Measurements from ENCODE around the gene CYP4F8. TPM values are rescaled to one million over a fixed set of nuclear protein-coding genes. Genes with fewer than 3 reads are reported as not detected.

The CYP4F8 gene
- total RNA-seq, 1 donor from 2014 or later: not detected

DNA sequence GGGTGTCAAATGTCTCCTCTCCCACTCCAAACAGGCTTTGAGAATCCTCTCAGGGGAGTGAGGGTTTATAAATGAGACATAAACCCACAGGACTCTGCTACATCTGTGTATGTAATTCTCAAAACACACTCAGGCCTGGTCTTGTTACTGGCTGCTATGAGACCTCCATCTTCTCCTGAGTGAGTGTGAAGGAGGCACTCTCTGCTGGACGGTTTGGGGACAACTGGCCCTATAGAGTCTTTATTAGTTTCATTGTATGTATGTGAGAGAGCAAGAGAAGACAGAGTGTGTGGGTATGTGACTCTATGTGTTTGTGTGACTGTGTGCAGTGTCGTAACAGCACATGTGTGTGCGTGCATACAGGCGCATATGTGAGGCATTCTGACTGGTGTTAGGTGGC, 48.2 kb downstream of the CYP4F8 start:
- TF ChIP-seq, protein P1, sequence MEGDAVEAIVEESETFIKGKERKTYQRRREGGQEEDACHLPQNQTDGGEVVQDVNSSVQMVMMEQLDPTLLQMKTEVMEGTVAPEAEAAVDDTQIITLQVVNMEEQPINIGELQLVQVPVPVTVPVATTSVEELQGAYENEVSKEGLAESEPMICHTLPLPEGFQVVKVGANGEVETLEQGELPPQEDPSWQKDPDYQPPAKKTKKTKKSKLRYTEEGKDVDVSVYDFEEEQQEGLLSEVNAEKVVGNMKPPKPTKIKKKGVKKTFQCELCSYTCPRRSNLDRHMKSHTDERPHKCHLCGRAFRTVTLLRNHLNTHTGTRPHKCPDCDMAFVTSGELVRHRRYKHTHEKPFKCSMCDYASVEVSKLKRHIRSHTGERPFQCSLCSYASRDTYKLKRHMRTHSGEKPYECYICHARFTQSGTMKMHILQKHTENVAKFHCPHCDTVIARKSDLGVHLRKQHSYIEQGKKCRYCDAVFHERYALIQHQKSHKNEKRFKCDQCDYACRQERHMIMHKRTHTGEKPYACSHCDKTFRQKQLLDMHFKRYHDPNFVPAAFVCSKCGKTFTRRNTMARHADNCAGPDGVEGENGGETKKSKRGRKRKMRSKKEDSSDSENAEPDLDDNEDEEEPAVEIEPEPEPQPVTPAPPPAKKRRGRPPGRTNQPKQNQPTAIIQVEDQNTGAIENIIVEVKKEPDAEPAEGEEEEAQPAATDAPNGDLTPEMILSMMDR (IDR thresholded peaks at IDR 0.05): no peak
- peaks cover 29% of the 10 kb centered on the region for H3K27me3 Mint-ChIP-seq
- H3K36me3 Mint-ChIP-seq (ENCODE audit: low read depth): no peaks in the 10 kb centered on the region
- H3K27ac Mint-ChIP-seq: no peak overlapping the region
- ATAC-seq (ENCODE audit: low read depth): no peak
- ChIA-PET POLR2A (no interaction called here), CTCF (no interaction called here)
- no peaks in the 10 kb centered on the region for H3K9me3 Mint-ChIP-seq
- H3K4me1 Mint-ChIP-seq: no peaks in the 10 kb centered on the region
- no peak overlapping the region for H3K4me3 Mint-ChIP-seq
- no peak for DNase-seq
- intact Hi-C loops (cut with micrococcal nuclease): no loop called here

DNA sequence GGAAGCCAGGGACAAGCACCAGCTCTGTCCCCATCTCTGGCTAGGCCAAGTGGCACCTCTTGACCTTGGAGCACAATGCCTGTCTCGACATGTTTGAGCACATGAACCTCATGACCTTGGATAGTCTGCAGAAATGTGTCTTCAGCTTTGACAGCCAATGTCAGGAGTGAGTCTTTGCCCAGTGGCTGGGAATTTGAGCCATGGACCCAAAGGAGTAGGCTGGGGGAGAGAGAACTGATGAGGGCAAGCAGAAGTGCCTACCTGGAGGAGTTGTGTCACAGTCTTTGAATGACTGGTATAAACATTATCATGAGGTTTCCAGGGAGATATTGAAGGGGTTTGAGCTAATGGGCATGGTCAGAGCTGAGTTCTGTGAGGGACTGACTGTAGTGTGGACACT, 51.2 kb downstream of the CYP4F8 start:
- no peak overlapping the region for H3K4me3 Mint-ChIP-seq
- peaks cover 23% of the 10 kb centered on the region for H3K27me3 Mint-ChIP-seq
- TF ChIP-seq, protein P1 (IDR thresholded peaks at IDR 0.05): no peak
- H3K36me3 Mint-ChIP-seq (ENCODE audit: low read depth): no peaks in the 10 kb centered on the region
- H3K4me1 Mint-ChIP-seq: no peaks in the 10 kb centered on the region
- ChIA-PET CTCF (no interaction called here), POLR2A (no interaction called here)
- intact Hi-C loops (cut with micrococcal nuclease): no loop called here
- no peak for DNase-seq
- H3K9me3 Mint-ChIP-seq: no peaks in the 10 kb centered on the region
- no peak for ATAC-seq (ENCODE audit: low read depth)
- no peak overlapping the region for H3K27ac Mint-ChIP-seq

DNA sequence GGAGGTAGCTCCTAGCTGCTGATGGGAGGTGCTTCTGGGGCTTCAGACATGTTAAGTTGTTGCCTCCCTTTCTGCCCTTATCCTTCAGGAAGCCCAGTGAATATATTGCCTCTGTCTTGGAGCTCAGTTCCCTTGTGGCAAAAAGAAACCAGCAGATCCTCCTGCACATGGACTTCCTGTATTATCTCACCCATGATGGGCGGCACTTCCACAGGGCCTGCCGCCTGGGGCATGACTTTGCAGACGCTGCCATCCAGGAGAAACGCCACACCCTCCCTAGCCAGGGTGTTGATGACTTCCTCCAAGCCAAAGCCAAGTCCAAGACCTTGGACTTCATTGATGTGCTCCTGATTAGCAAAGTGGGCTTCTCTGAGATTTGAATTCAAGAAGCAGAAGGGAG, 51.9 kb downstream of the CYP4F8 start:
- intact Hi-C loops (cut with micrococcal nuclease): no loop called here
- Mint-ChIP-seq H3K4me3 (no peak overlapping the region), H3K27ac (no peak overlapping the region), H3K27me3 (peaks cover 20% of the 10 kb centered on the region), H3K9me3 (no peaks in the 10 kb centered on the region), H3K36me3 (ENCODE audit: low read depth) (no peaks in the 10 kb centered on the region), H3K4me1 (no peaks in the 10 kb centered on the region)
- TF ChIP-seq, protein P1 (IDR thresholded peaks at IDR 0.05): no peak
- ChIA-PET POLR2A (no interaction called here), CTCF (no interaction called here)
- no peak for DNase-seq
- ATAC-seq (ENCODE audit: low read depth): no peak

DNA sequence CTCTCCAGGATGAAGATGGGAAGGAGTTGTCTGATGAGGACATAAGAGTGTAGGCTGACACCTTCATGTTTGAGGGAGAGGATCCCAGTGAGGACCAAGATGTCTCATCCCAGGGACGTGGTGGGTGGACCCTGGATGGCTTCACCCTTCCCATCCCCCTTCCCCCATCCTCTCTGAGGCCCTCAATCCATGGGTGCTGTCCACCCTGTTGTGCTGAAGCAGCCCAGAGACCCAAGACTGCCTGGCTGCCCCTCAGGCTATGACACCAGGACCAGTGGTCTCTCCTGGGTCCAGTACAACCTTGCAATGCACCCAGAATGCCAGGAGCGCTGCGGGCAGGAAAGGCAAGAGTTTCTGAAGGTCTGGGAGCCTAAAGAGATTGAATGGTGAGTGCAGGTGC, 54.4 kb downstream of the CYP4F8 start:
- H3K9me3 Mint-ChIP-seq: no peaks in the 10 kb centered on the region
- ATAC-seq (ENCODE audit: low read depth) (no peak), DNase-seq (no peak)
- H3K36me3 Mint-ChIP-seq (ENCODE audit: low read depth): no peaks in the 10 kb centered on the region
- no peak overlapping the region for H3K27ac Mint-ChIP-seq
- H3K27me3 Mint-ChIP-seq: peaks cover 8% of the 10 kb centered on the region
- H3K4me3 Mint-ChIP-seq: no peak overlapping the region
- TF ChIP-seq, protein P1 (IDR thresholded peaks at IDR 0.05): no peak
- POLR2A ChIA-PET: no interaction called here
- intact Hi-C loops (cut with micrococcal nuclease): no loop called here
- CTCF ChIA-PET: no interaction called here
- H3K4me1 Mint-ChIP-seq: peaks cover 2% of the 10 kb centered on the region

DNA sequence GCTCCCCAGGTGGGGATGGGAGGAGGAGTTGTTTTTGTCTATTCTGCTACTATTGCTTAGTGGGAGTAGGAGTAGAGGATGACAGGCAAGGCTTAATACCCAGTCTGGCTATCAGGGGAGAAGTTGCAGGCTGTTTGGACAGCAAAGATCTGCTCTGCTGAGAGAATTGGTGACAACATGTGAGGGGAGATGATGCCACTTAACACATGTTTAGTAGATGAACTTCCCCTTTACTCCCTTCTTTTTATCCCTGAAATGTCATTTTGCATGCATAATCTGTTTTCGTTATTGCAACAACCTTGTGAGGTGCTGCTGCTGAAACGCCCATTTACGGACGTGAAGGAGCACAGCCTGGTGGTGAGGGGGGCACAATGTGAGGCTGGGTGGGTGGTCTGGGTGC, 54.9 kb downstream of the CYP4F8 start:
- ATAC-seq (ENCODE audit: low read depth) (no peak), DNase-seq (no peak)
- POLR2A ChIA-PET: no interaction called here
- TF ChIP-seq, protein P1 (IDR thresholded peaks at IDR 0.05): no peak
- H3K9me3 Mint-ChIP-seq: no peaks in the 10 kb centered on the region
- intact Hi-C loops (cut with micrococcal nuclease): no loop called here
- H3K4me1 Mint-ChIP-seq: peaks cover 2% of the 10 kb centered on the region
- CTCF ChIA-PET: no interaction called here
- H3K27ac Mint-ChIP-seq: no peak overlapping the region
- peaks cover 5% of the 10 kb centered on the region for H3K27me3 Mint-ChIP-seq
- no peak overlapping the region for H3K4me3 Mint-ChIP-seq
- no peaks in the 10 kb centered on the region for H3K36me3 Mint-ChIP-seq (ENCODE audit: low read depth)
